NCI-H187 treated with DMSO at 0.1 percent for 48 hours (cell line): ENCODE data around the gene HEXB.

ENCODE experiments used
- DNase-seq: peaks from one replicate; lab custom pipeline; 2025; lab: John Stamatoyannopoulos, UW

HEXB gene

GRCh38 chr5:74684900-74685851 lies at the start of gene HEXB:
Gene HEXB, plus strand, starts transcription at chr5:74685233. Its CDS starts 28 bp downstream, at chr5:74685261.
- no peak for DNase-seq

DNA sequence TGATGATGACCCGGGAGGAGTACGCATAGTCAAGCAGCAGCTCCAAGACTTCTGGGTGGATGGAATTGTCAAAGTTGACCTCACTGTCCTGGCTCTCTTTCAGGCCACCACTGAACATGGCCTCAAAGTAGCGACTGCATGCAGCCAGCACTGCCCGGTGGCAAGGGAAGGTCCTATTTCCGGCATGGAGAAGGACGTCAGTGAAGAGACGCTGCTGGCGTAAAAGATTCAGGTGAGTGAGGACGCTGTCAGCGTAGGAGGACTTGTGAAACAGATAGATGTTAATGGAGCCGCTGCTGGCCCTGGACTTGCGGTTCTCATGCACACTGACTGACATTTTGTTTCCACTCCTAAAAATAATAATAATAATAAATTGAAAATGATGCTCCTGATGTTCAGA lies 48.9 kb upstream of the HEXB start:
- DNase-seq, result no peak

DNA sequence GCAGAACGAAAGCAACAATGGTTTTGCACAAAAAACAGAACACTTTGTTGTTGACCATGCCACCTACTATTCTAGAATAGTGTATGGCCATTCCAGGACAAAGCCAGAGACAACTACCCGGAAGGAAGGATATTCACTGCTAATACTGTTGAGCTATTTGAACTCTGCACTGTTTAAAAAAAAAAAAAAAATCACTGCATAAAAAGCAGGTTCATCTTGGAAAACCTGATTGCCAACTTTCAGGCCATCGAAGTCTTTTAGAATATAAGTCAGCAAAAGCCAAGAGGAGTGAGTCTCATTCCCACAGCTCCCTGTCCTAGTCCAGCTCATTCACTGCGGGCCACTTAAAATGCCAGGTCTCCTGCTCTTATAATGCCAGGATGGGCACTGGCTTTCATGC lies 48.5 kb upstream of the HEXB start:
- no peak for DNase-seq

DNA sequence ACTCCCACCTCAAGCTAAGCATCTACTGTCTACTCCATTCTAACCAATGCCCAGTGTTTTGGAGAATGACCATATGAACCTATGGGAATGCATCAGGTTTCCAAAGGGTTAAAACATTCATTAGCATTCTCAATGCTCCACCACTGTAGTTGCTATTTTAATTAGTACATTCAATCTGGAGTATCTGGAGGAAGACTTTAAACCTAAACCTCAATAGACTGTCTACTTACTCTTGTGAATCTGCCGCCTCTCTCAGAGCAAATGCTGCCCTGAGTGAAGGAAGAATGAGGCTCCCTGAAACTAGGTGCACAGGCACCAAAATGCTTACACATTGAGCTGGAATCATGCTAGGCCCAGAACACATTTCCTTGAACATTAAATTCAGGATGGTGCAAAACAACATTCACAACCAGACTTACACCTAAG lies 46.5 kb upstream of the HEXB start:
- DNase-seq, result no peak

- DNase-seq, result no peak
Measured at GRCh38 chr5:74638970-74639806, 45.8 kb upstream of the HEXB start.

DNA sequence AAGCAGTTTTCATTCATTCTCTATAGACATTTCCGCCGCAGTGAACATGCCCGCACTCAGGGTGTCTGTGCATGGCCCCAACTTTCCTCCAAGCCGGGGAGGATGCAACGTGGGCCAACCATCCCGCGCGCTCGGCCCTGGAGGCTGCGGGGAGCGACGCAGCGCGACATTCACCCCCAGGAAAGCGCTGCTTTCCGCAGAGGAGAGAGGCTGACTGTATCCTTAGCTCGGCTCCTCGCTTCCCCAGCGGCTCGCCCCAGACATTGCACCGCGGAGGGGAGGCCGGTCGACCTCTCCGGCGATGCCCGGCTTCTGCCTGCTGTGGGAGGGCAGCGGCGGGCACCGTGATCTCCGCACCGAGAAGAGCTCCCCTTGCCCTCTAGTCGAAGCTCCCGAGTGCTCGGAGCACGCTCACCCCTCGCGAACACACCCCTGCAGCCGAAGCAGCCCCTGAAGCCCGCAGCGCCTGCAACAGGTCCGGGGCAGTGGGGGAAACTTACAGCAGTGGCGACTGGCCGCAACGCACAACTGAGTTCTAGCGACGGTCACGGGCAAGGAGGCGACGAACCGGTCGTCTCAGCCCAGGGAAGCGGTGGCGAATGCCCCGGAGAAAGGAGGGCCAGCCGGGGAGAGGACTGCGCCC lies 45.1 kb upstream of the HEXB start:
- no peak for DNase-seq

GRCh38 chr5:74640450-74640953 lies 44.5 kb upstream of the HEXB start, which contains the start of gene ENC1:
Gene ENC1, minus strand, starts transcription at chr5:74640728. Its CDS starts 4,243 bp downstream, at chr5:74636485.
- DNase-seq, result peak; percentile 71

DNA sequence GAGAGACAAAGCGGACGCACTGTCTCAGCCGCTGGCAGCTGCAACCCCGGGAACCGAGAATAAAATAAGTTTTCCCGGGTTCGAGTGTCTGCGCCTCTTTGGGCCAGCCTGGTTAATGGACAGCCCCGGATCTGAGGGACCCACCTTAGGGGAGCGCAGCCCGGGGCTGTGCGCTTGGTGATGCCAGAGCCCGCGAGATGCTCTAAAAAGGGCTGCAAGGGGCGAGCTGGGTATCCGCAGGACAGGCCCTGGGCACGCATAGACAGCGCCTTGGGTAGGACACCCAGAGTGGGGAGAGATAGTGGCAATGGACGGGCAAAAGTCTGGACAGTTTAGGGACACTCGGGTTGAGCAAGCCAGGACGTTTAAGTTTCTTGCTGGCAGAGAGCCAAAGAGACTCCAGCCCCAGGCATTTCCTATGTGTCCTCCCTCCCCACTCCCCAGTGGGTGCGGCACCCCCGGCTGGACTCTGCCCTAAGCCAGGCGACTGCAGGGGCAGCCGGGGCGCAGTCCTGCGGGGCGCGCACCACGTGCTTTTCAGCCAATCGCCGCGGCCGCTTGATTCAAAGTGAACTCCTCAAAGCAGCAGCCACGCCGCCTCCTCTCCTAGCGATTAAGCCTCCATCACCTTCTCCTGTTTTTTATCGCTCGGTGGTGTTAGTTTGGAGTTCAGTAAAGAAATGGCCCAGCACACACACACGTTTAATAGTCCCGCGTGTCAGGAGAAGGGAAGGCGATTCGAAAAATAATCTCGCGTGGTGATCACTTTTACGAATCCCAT lies 43.9 kb upstream of the HEXB start:
- DNase-seq, result peak; percentile 31

DNA sequence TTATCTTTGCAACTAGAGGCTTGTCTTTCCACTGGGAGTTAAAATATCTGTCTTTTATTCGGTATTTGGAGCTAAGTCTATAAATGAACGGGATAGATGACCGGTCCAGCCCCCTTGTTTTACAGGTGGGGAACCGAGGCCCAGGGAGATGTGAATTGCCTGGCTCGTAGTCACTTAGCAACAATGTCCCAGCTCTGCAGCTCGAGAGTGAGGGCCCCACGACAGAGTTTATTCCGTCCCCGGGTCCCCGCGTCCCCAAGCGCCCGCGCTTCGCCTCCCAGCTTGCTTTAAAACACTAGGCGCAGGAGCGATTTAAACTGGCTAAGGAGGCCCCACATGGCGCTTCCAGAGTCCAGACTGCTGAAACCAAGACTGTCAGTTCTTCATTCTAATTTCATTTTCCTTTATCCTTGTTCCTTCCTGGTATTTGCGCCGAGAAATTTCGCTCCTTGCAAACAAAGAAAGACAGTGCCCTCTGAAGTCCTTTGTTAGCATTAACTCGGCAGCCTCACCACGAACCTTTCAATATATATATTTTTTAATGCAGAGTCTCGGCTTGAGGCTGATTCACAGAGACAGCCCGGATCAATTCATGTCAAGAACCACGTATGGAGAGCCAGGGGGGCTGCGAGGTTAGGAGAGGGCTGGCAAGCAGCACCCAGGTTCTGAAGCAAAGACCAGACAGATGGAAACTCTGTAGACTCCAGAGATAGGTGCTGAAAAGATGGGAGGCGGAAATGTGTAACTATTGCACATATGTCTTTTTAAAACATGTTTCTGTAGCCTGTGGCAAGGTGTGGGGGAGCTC lies 43.1 kb upstream of the HEXB start:
- peak; percentile 48 for DNase-seq

DNA sequence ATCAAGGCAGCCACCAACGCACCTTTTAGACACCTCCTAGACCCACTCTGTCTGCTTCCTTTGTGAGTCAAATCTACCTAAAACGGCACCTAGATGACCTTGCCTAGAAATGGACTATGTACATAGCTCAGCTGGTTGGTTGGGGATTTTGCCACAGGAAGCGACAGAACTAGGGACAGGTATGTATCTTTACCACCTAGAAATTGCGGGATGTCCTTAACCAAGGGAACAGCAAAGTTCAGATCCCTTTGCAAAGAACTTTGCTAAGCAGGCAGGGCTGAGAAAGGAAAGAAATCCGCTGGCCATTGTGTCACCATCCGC lies 42.5 kb upstream of the HEXB start:
- no peak for DNase-seq

DNA sequence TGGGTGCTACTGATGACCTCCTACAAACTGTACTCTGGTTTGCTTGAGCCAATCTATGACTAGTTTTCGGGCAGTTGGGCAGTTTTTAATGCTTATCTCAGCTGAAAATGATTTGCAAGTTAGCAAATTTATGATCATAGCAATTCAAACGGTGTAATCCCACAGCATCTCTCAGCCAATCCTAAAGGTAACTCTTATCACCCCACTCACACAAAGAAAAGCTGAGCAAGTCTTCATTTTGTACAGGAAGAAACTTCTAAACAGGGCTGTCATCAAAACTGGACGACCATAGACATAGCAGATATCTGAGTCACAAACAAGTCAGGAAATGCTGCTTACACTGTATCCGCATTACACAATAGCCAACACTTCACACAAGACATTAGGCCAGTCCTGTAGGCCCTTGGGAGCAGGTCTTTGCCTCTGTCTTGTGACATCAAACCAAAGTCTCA lies 41.9 kb upstream of the HEXB start:
- DNase-seq, result no peak

DNA sequence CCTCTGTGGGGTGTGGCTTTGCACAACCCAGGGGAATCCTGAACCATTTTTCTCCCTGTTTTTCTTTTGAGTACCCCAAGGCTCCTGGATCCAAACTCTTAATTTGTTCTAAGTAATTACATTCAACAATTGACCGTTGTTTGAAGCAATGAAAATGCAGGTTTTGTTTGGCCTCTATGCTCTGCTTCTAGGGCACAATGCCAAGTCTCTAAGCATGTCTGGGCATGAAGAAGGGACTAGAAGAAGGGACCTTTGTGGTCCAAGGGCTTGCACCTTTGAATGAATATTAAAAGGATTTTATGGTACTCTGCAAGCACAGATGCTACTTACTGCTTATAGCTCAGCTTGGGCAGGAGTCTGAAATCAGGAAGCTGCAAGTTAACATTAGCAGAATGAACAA lies 37.9 kb upstream of the HEXB start:
- DNase-seq, result peak; percentile 38

GRCh38 chr5:74648835-74649293 lies 36.2 kb upstream of the HEXB start:
- DNase-seq, result peak; percentile 32

DNA sequence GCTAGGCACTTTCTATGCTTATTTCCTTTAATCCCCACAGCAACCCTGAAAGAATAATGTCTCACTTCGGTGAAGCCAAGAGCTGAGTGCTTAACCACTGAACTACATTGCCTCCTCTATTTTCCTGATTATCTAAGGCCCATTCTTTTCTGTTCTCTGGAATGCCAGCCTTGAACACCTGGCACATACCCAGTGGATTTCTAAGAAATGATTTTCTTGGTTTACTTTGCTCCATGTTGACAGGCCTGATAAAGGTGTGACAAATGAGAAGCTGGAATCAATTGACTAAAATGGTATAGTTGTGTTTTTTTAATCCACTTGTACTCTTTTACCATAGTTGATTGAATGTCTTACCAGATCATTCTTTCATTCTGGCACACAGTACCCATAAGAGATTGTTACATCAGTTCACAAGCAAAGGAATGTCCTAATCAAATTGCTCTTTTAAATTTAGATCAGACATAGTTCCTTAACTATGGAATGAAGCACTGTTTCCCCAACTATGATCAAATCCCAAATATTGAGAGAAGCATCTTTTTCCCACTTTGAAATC lies 35.5 kb upstream of the HEXB start:
- DNase-seq, result no peak

- no peak for DNase-seq
Measured at GRCh38 chr5:74651710-74652109, 33.3 kb upstream of the HEXB start.

- no peak for DNase-seq
Measured at GRCh38 chr5:74652576-74652975, 32.5 kb upstream of the HEXB start.

DNA sequence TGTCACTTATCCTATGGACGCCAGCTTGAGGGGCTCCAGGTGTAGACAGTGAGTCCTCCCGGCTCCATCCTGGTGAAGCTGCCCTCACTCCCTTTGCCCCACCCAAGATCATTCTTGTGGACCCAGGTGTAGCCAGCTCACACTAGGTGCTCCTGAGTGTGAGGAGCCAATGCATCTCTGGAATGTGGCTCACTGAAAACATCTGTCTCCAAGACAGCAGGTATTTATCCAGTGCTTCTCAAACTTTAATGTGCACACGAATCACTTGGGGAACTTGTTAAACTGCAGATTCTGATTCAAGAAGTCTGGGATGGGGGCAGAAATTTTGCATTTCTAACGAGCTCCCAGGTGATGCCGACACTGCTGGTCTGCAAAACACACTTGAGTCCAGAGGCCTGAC lies 31.0 kb upstream of the HEXB start:
- DNase-seq, result no peak

DNA sequence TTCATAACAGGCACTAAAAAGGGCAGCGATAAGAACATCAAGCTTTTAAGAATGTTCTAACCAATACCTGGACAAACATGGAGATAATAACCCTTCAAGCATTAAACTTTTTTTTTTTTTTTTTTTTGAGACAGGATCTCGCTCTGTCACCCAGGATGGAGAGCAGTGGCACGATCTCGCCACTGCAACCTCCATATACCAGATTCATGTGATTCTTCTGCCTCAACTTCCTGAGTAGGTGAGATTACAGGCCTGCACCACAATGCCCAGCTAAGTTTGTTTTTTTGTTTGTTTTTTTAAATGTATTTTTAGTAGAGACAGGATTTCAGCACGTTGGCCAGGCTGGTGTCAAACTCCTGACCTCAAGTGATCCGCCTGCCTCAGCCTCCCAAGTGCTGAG lies 29.8 kb upstream of the HEXB start:
- DNase-seq, result no peak

- DNase-seq, result no peak
Measured at GRCh38 chr5:74655716-74656115, 29.3 kb upstream of the HEXB start.

DNA sequence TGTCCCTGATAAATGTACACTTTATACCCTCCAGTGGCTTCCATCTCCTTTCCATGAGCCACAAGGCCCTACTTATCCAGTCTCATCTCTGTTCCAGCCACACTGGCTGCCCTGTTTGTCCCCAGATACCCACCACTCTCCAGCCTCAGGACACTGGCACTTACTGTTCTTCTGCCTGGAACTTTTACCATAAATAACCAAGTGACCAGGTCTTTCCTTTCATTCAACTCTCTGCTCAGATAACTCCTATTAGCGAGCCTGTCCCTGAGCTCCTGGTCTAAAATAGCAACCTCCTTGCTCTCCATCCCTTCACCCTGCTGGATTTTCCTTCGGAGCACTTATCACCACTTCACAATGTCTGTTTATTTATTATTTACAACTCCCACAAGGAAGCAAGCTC lies 27.9 kb upstream of the HEXB start:
- DNase-seq, result no peak
